GM19468 (cell line): ENCODE measurements around the gene MPLKIP.
A peak's percentile ranks its signal among the peaks of the same experiment; 100 is the strongest.
"Not testable (repeated sequence)": the region's sequence is repeated elsewhere in the genome, so short reads cannot be mapped to it uniquely, and the experiment has no call there.

ENCODE experiments used
- ATAC-seq: cut with Tn5 transposase; IDR thresholded peaks from one replicate; pipeline ENCODE4 v1.9.1; 2021; ENCODE audit warnings: mild to moderate bottlenecking, moderate library complexity, moderate number of reproducible peaks; ENCODE audit not compliant: unreplicated experiment; ENCODE audit errors: extremely low read depth

Gene MPLKIP

GRCh38 chr7:40134428-40135316 is at the start of gene MPLKIP, which contains the start of gene SUGCT:
Gene MPLKIP (minus strand): TSS chr7:40134622. CDS start chr7:40134567, 55 bp downstream.
Gene SUGCT (plus strand): TSS chr7:40135005.
- peak; percentile 79 for ATAC-seq

- ATAC-seq, result no peak
Measured at GRCh38 chr7:40182452-40182851, 48.0 kb upstream of the MPLKIP start.

GRCh38 chr7:40177071-40177470 is 42.6 kb upstream of the MPLKIP start:
- ATAC-seq, result no peak

GRCh38 chr7:40175725-40176510 is 41.5 kb upstream of the MPLKIP start:
- ATAC-seq, result no peak

GRCh38 chr7:40175256-40175655 is 40.8 kb upstream of the MPLKIP start:
- ATAC-seq, result not testable (repeated sequence)

GRCh38 chr7:40173121-40173520 is 38.7 kb upstream of the MPLKIP start:
- ATAC-seq, result not testable (repeated sequence)

- ATAC-seq, result not testable (repeated sequence)
Measured at GRCh38 chr7:40168266-40168665, 33.8 kb upstream of the MPLKIP start.

- no peak for ATAC-seq
Measured at GRCh38 chr7:40167291-40167690, 32.9 kb upstream of the MPLKIP start.

- no peak for ATAC-seq
Measured at GRCh38 chr7:40165216-40165615, 30.8 kb upstream of the MPLKIP start.

- no peak for ATAC-seq
Measured at GRCh38 chr7:40162516-40162915, 28.1 kb upstream of the MPLKIP start.

- no peak for ATAC-seq
Measured at GRCh38 chr7:40156988-40157387, 22.6 kb upstream of the MPLKIP start.

- no peak for ATAC-seq
Measured at GRCh38 chr7:40151504-40151903, 17.1 kb upstream of the MPLKIP start.

GRCh38 chr7:40148671-40149070 is 14.2 kb upstream of the MPLKIP start:
- no peak for ATAC-seq

- ATAC-seq, result not testable (repeated sequence)
Measured at GRCh38 chr7:40148247-40148580, 13.8 kb upstream of the MPLKIP start.

GRCh38 chr7:40147371-40148246 is 13.2 kb upstream of the MPLKIP start:
- no peak for ATAC-seq

- not testable (repeated sequence) for ATAC-seq
Measured at GRCh38 chr7:40145596-40146130, 11.2 kb upstream of the MPLKIP start.

- not testable (repeated sequence) for ATAC-seq
Measured at GRCh38 chr7:40141916-40142315, 7.5 kb upstream of the MPLKIP start.

- ATAC-seq, result not testable (repeated sequence)
Measured at GRCh38 chr7:40139891-40140290, 5.5 kb upstream of the MPLKIP start.

- no peak for ATAC-seq
Measured at GRCh38 chr7:40138973-40139372, 4.6 kb upstream of the MPLKIP start.

GRCh38 chr7:40137563-40137962 is 3.1 kb upstream of the MPLKIP start:
- ATAC-seq, result no peak
